C4-2B (cell line): Measurements from ENCODE around the gene ABCF2.

Experiments
- ZFX ChIP-seq: fragments of 450-650 bp; IDR thresholded peaks from 2 replicates; pipeline ENCODE4 v1.6.1; 2017
- TF ChIP-seq, protein P1 (sequence below): fragments of 450-650 bp; conservative IDR thresholded peaks from 2 replicates; pipeline ENCODE4 v1.5.1; 2017; ENCODE audit warnings: mild to moderate bottlenecking

GRCh38 chr7:151193203-151193978 is 33.6 kb downstream of the ABCF2 start:
- TF ChIP-seq, protein P1, sequence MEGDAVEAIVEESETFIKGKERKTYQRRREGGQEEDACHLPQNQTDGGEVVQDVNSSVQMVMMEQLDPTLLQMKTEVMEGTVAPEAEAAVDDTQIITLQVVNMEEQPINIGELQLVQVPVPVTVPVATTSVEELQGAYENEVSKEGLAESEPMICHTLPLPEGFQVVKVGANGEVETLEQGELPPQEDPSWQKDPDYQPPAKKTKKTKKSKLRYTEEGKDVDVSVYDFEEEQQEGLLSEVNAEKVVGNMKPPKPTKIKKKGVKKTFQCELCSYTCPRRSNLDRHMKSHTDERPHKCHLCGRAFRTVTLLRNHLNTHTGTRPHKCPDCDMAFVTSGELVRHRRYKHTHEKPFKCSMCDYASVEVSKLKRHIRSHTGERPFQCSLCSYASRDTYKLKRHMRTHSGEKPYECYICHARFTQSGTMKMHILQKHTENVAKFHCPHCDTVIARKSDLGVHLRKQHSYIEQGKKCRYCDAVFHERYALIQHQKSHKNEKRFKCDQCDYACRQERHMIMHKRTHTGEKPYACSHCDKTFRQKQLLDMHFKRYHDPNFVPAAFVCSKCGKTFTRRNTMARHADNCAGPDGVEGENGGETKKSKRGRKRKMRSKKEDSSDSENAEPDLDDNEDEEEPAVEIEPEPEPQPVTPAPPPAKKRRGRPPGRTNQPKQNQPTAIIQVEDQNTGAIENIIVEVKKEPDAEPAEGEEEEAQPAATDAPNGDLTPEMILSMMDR: no peak
- TF ChIP-seq ZFX: no peak
